Hematopoietic multipotent progenitor cell treated with erythropoietin and hydrocortisone succinate and interleukin-3 and kit ligand, for 15 days (in vitro differentiated cells): ENCODE measurements around the gene GPM6B.
"Not testable (repeated sequence)": the region's sequence is repeated elsewhere in the genome, so short reads cannot be mapped to it uniquely, and the experiment has no call there.

Experiments used
- DNase-seq: peaks from one replicate; pipeline ENCODE4 v3.0.0-alpha.2; 2015; ENCODE audit warnings: low spot score

Gene GPM6B

DNA sequence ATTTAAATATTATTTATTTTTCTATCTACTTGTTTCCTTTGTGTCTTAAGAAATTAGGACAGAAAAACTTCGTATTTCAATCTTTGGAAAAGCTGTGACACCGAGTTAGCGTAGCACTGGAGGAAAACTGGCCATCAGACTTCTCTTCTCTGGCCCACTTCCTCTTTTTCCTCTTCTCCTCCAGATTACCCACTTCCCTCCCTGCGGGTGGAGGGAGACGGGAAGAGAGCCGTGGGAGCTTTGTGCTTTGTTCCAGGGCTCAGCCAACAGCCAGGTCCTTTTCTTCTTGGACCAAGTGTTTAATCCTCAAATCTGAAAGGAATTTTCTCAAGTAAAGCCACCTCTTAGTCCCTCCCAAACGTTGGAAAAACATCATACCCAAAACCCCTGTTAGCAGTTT, 52.6 kb downstream of the GPM6B start:
- no peak for DNase-seq

GRCh38 chrX:13763489-13763888, 53.4 kb downstream of the GPM6B start:
- DNase-seq = no peak

- DNase-seq = peak; percentile 36
Observed at GRCh38 chrX:13761606-13762414, 55.1 kb downstream of the GPM6B start.

- no peak for DNase-seq
Observed at GRCh38 chrX:13760426-13760825, 56.5 kb downstream of the GPM6B start.

GRCh38 chrX:13759152-13759718, 57.7 kb downstream of the GPM6B start:
- no peak for DNase-seq

DNA sequence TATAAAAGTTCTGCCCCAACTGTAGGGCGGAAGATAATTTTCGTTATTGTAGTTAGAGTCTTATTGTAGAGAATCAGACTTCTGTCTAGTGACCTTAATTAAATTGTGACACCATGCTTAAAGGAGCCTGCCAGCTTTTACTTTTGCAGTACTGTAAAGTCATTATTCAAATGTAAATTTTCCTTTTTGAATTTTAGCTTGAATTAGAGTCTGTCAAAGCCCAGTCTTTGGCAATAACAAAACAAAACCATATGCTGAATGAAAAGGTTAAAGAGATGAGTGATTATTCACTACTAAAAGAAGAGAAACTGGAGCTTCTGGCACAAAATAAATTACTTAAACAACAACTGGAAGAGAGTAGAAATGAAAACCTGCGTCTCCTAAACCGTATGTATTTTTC, 60.5 kb downstream of the GPM6B start:
- DNase-seq = no peak

DNA sequence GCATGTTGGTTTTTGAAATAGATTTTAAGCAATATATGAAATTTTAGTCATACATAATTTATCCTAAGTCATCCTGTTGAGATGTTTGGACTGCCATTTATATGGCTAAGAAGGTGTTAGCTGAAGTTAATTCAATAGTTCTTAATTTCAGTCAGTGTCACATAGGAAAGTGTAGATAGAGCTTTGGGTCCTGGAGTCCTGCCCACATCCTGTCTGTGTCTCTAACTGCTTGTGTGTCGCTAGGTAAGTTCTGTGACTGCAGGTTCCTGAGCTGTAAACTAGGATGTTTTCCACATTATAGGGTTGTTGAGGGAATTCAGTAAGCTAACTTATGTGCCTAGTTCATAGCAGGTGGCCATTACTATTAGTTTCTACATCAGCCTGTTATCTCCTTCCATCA, 61.6 kb downstream of the GPM6B start:
- DNase-seq = no peak

DNA sequence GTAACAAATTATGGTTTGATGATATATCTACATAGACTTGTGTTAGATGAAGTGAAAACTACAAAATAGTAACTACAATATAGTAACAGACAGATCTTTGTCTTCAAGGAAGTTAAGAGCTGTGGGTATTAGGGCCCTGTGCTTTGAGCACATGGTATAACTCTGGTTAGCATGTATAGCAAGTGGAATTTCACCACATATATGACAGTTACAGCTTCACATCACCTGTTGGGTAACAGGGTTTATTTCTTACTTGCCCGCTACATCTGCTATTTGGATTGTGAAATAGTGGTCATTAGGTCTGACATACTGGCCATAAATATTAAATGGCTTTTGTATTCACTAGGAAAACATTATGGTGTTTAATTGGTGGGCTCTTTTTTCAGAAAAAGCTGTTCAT, 62.1 kb downstream of the GPM6B start:
- DNase-seq = no peak

DNA sequence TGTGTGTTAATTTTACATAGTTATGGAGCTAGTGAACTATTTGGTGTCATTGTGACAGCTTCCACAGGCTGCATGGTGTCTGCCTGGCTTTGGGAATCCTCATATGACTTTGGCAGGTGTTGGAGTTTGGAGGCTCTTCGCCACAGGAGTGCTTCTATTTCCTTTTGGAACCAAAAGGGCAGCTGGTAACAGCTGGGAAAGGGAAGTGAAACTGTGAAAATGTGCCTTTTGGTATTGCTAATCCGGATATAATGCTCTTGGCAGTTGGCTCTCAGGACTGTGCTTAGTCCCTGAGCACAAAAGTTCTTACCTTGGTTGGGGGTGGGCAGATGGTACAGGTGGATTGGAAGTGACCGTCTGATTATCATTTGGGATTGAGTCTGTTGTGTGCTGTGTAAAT, 64.2 kb downstream of the GPM6B start:
- no peak for DNase-seq

GRCh38 chrX:13752141-13752540, 64.8 kb downstream of the GPM6B start:
- DNase-seq = no peak

- no peak for DNase-seq
Observed at GRCh38 chrX:13750812-13751211, 66.1 kb downstream of the GPM6B start.

DNA sequence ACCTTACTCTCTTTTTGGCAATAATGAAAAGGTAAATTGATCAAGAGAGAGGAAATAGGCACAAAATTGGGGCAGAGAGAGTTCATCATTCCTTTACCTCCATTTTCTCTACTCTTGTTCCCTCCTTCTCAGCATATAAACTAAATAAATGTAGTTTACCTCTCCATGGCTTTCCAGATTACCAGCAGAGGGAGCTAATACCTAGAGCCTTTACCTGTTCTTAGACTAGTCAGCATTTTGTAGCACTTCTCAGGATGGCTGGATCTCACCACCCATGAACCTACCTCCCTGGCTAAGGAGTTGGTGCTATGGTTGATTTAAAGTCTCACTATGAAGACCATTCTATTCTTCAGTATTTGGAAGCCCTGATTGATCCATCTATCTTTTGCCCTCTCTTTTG, 66.7 kb downstream of the GPM6B start:
- peak; percentile 64 for DNase-seq

GRCh38 chrX:13748486-13748885, 68.4 kb downstream of the GPM6B start:
- DNase-seq = no peak

DNA sequence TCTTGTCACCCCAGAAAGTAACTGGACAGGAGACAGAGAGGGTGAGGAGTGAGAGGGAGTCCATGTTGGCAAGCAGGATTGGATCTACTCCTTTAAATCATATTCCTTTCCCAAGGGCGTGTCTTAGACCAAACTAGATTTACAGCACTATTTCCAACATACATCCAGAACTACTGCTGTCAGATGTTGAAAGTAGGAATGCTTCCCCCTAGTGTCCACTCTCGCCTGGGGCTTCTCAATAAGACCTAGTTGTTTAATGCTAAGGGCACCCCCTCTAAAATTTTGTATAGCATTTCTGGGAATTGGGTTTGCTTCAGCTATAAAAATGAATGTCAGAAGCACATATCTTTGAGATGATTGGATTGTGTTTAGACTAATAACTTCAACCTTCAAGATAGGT, 69.1 kb downstream of the GPM6B start:
- DNase-seq = peak; percentile 47

GRCh38 chrX:13742397-13743176, 74.3 kb downstream of the GPM6B start:
- DNase-seq = no peak

DNA sequence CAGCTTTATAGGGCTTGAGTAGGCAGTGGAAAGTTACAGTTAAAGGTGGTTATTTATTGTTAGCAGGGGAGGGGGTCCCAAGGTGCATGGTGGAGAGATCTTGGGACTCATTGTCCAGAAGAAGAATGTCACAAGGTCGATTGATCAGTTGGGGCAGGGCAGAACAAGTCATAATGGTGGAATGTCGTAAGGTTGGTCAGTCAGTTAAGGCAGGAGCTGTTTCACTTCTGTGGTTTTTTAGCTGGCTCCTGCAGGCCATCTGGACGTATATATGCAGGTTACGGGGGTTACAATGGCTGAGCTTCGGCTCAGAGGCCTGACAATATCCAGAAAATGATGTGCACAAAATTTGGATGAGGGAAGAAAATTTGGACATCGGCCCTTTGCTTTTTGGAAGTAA, 75.2 kb downstream of the GPM6B start:
- DNase-seq = no peak

DNA sequence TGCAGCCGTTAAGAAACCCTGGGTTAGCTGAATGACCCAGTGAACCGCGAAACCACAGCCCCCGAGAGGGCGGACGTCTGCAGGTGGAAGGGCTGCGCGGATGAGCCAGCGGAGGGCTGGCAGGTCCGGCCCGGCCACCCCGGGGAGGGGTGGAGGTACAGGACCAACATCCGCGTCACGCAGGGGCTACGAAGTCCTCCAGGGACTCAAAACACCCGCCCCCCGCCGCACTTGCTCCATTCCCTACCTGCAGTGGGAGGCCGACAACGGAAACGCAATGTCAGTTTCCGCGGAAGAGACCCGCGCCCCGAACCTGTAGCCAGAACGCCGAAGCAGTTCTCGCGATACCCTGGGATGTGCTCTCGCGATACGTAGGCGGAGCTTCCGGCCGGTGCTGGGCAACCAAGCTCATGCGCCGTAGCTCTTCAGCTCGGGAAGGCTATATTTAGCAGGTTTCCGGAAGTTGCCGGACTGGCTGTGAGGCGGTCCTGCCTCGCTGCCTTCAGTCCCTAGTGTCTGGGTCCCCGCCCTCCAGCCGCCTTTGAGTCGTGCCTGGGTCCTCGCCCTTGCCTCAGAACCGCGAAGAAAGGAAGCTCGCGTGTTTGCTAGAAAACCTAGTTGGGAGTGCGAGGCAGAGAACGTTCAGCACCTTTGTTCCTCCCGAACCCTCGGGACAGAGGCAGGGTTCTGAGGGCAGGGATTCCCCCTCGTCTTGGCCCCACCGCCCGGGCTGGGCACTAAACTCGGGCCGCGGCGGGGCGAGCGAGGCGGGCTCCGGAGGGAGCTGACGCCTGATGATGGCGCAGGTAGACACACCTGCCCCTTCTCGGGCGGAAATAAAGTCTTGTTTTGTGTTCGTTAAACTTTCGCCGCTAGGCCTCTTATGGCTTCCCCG, 82.4 kb downstream of the GPM6B start, which contains the start of the genes OFD1 and TRAPPC2:
TSS of gene OFD1 (plus strand) at position 471 of the 895 bp plus-strand sequence. CDS start at position 795, 324 bp downstream.
TSS of gene TRAPPC2 (minus strand) at position 343 of the 895 bp plus-strand sequence. CDS start 14,657 bp downstream, outside the sequence.
- peak; percentile 92 for DNase-seq

DNA sequence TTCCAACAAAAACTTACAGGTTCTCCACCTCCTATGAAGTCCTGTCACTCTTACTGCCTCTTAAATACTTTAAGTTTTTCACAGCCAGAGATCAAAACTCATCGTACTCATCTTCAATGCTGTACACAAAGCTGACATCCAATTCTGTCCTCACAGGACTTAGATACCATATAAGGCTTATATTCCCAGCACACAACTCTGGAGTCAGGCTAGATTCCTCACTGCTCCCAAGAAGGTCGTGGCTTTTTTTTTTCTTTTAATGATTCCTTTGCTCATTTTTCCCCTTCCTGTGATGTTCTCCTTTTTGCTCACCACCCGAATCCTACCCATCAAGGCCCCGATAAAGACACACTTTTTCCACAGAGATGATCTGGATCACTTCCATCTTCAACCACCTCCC, 83.4 kb downstream of the GPM6B start:
- DNase-seq = no peak

- DNase-seq = no peak
Observed at GRCh38 chrX:13732246-13733067, 84.4 kb downstream of the GPM6B start.

GRCh38 chrX:13730523-13730922, 86.4 kb downstream of the GPM6B start:
- not testable (repeated sequence) for DNase-seq

GRCh38 chrX:13726583-13726982, 90.3 kb downstream of the GPM6B start:
- not testable (repeated sequence) for DNase-seq
